ENCODE data around the gene RGS14. TPM values are rescaled to one million over a fixed set of nuclear protein-coding genes. Genes with fewer than 3 reads are reported as not detected.

The RGS14 gene
- total and polyA plus RNA-seq, 4 donors, result 9.3 to 32.8 (median 23.1) TPM

GRCh38 chr5:177405312-177405711, 47.6 kb downstream of the RGS14 start:
- H3K9me3 ChIP-seq (ENCODE audit: control insufficient read depth in 4 of 4, insufficient read depth in 3 of 4, low read length in 3 of 4), result no peaks in the 10 kb centered on the region
- DNase-seq (no peak), ATAC-seq (ENCODE audit: insufficient read depth, low FRiP score) (no peak)
- no peak overlapping the region for H3K9ac ChIP-seq (ENCODE audit: insufficient read depth in 1 of 2, low read length in 2 of 2)
- no peak overlapping the region for H3K4me3 ChIP-seq
- no peaks in the 10 kb centered on the region for H3K36me3 ChIP-seq (ENCODE audit: control insufficient read depth in 4 of 4, insufficient read depth in 4 of 4, low read length in 4 of 4)
- no peak overlapping the region for H3K27ac ChIP-seq (ENCODE audit: low read depth in 1 of 2, low read length in 1 of 2)
- H3K4me1 ChIP-seq (ENCODE audit: control insufficient read depth in 5 of 5, insufficient read depth in 5 of 5, low read length in 5 of 5), result peaks cover 0 to 31% (median 12%) of the 10 kb centered on the region in 5 donors
- H3K27me3 ChIP-seq (ENCODE audit: control insufficient read depth in 3 of 3, insufficient read depth in 3 of 3, low read length in 2 of 3), result peaks cover 0 to 34% (median 32%) of the 10 kb centered on the region in 3 donors
- WGBS, 2 donors, result 88 to 91% methylated on average over 2 of the region's 2 CpGs
- TF ChIP-seq CTCF (IDR thresholded peaks at IDR 0.05; ENCODE audit: control extremely low read depth, extremely low read depth), result no peak

- H3K9me3 ChIP-seq (ENCODE audit: control insufficient read depth in 4 of 4, insufficient read depth in 3 of 4, low read length in 3 of 4), result no peaks in the 10 kb centered on the region
- DNase-seq, result no peak
- H3K27ac ChIP-seq (ENCODE audit: low read depth in 1 of 2, low read length in 1 of 2), result no peak overlapping the region
- H3K27me3 ChIP-seq (ENCODE audit: control insufficient read depth in 3 of 3, insufficient read depth in 3 of 3, low read length in 2 of 3), result peaks cover 0 to 29% (median 28%) of the 10 kb centered on the region in 3 donors
- H3K36me3 ChIP-seq (ENCODE audit: control insufficient read depth in 4 of 4, insufficient read depth in 4 of 4, low read length in 4 of 4), result no peaks in the 10 kb centered on the region
- no peak for TF ChIP-seq CTCF (IDR thresholded peaks at IDR 0.05; ENCODE audit: control extremely low read depth, extremely low read depth)
- WGBS, 2 donors, result 30 to 56% methylated on average over 5 of the region's 5 CpGs
- no peak overlapping the region for H3K4me3 ChIP-seq
- no peak for ATAC-seq (ENCODE audit: insufficient read depth, low FRiP score)
- peaks cover 0 to 28% (median 9%) of the 10 kb centered on the region in 5 donors for H3K4me1 ChIP-seq (ENCODE audit: control insufficient read depth in 5 of 5, insufficient read depth in 5 of 5, low read length in 5 of 5)
- no peak overlapping the region for H3K9ac ChIP-seq (ENCODE audit: insufficient read depth in 1 of 2, low read length in 2 of 2)
These were observed 48.1 kb downstream of the RGS14 start for GRCh38 chr5:177405805-177406204.

- no peak for TF ChIP-seq CTCF (IDR thresholded peaks at IDR 0.05; ENCODE audit: control extremely low read depth, extremely low read depth)
- Histone ChIP-seq H3K9ac (ENCODE audit: insufficient read depth in 1 of 2, low read length in 2 of 2) (no peak within 1 kb of the TSS), H3K36me3 (ENCODE audit: control insufficient read depth in 4 of 4, insufficient read depth in 4 of 4, low read length in 4 of 4) (no peaks in the 10 kb centered on the region), H3K27me3 (ENCODE audit: control insufficient read depth in 3 of 3, insufficient read depth in 3 of 3, low read length in 2 of 3) (peaks cover 0 to 3% (median 0%) of the 10 kb centered on the region in 3 donors), H3K27ac (ENCODE audit: low read depth in 1 of 2, low read length in 1 of 2) (no peak within 1 kb of the TSS), H3K4me1 (ENCODE audit: control insufficient read depth in 5 of 5, insufficient read depth in 5 of 5, low read length in 5 of 5) (peaks cover 0 to 6% (median 0%) of the 10 kb centered on the region in 5 donors), H3K9me3 (ENCODE audit: control insufficient read depth in 4 of 4, insufficient read depth in 3 of 4, low read length in 3 of 4) (no peaks in the 10 kb centered on the region), H3K4me3 (no peak within 1 kb of the TSS)
- DNase-seq (no peak), ATAC-seq (ENCODE audit: insufficient read depth, low FRiP score) (no peak)
- WGBS, 2 donors, result 85 to 89% methylated on average over 9 of the region's 9 CpGs
These were observed 51.5 kb downstream of the RGS14 start, which contains the start of gene F12 for GRCh38 chr5:177409043-177409801. TSS of gene F12 (minus strand) at chr5:177409564. CDS start at chr5:177409527, 37 bp downstream.

Measured in lung (tissue), 12 donors.